GM21423 (cell line): ENCODE measurements around the gene TNNC2.
"Not testable (repeated sequence)": the region's sequence is repeated elsewhere in the genome, so short reads cannot be mapped to it uniquely, and the experiment has no call there.

Source experiments
- ATAC-seq: cut with Tn5 transposase; IDR thresholded peaks from one replicate; pipeline ENCODE4 v1.9.1; 2021; ENCODE audit warnings: mild to moderate bottlenecking, moderate library complexity; ENCODE audit not compliant: unreplicated experiment

The TNNC2 gene

DNA sequence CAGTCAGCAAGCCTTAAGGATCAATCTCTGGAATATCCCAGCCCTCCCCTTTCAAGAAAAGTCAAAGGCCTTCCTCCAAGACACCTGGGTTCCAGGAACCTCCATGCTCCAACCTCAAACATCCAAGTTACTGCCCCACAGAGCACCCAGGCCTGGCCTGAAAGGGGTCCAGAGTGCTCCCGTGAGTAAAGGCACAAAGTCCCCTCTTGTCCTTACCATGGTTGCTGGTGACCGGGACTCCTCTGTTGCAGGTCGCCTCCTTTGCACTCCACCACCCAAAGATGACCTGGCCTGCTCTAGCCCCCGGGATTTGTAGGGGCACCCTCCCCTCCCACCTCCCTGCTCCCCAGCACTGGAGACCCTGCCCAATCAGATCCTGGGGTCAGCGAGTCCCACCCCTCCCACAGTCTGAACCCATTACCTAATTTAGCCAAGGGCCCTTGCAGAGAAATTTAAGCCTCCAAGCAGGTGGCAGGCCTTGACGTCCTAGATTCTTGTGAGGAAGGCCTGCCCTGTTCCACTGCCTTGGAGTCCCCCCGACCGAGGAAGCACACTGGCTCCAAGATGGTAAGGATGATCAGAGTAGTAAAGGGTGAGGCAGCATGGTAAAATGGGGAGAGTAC lies at the start of gene TNNC2:
TSS of gene TNNC2 (minus strand) at position 283 of the 623 bp plus-strand sequence. CDS start at position 219, 64 bp downstream.
- ATAC-seq, result no peak

DNA sequence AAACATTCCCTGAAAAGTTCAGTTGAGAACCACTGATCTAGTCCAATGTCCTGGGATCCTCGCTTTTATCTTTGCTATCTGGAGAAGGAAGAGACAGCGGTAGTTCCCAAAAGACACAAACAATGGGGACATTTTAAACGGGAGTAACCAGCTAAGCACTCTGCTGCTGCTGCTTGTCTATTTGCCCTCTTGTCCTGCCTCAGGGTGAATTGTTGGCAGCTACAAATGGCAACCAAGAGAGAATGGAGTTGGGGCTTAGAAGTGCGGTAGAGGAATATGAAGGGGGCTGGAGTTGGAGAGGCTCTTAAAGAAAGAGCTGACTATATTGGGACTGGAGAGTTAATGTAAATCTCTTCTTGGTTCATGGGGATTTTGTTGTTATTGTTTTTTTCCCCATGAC lies 47.5 kb upstream of the TNNC2 start:
- ATAC-seq, result no peak

DNA sequence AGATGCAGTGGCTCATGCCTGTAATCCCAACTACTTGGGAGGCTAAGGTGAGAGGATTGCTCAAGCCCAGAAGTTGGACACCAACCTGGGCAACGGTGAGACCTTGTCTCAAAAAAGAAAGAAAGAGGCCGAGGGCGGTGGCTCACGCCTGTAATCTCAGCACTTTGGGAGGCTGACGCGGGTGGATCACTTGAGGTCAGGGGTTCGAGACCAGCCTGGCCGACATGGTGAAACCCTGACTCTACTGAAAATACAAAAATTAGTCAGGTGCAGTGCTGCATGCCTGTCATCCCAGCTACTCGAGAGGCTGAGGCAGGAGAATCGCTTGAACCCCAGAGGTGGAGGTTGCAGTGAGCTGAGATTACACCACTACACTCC lies 47.0 kb upstream of the TNNC2 start:
- not testable (repeated sequence) for ATAC-seq

DNA sequence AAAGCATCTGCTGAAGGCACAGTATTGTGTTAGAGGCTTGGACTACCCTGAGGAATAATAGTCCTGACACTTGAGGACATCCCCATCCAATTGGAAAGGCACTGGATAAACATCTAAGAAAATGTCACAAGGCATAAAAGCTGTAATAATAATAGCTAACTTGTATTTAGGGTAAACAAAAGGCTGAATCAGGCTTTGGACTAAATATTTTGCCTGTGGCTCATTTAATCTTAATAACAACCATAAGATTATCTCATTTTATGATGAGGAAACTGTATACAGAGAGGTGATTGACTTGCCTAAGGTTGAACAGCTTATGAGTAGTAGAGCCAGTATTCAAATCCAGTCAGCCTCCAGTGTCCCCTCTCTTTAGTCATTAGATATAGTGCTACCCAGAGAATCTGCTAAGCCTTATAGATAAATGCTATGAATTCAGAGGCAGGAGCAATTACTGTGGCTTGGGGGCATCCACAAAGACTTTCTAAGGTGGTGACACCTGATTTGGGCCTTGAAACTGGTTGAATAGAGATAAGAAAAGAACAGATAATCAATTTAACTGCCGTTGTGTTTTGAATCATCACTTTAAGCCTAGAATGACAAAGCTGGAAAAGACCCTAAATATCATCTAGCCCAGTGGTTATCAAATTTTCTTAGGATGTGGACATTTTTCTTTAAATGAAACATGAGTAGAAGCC lies 46.4 kb upstream of the TNNC2 start:
- ATAC-seq, result no peak

DNA sequence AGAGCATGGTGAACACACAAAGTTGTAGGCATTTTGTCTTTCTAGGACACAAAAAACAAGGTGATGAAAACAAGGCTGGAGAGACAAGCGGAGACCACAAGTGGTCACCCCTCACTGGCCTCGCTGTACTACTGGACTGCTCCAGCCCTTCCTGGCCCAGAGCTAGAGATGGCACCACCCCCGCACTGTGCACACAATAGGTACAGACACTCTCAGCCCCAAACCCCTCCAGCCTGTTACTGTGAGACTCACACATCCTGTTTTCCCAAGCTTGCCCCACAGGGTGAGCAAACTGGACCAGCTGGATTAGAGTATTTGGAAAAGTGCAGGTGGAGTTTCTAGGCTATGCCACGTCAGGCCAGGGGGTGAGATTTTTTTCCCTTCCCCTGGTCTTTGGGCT lies 45.5 kb upstream of the TNNC2 start:
- ATAC-seq, result no peak

DNA sequence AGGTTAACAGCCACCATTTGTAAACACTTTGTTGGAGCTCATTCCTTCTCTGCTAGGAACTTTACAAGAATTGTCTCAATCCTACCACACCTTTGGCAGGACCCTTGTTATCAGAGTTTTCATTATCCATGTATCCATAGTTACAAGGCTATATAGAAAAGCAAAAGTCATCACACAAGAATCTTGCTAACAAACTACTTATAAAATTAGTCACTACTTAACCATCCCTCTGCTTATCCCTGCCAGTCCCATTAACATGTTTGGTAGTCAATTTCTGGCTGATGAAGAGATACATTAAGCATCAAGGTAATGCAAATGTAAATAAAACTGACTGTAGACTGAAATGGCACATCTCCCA lies 40.7 kb upstream of the TNNC2 start:
- no peak for ATAC-seq

DNA sequence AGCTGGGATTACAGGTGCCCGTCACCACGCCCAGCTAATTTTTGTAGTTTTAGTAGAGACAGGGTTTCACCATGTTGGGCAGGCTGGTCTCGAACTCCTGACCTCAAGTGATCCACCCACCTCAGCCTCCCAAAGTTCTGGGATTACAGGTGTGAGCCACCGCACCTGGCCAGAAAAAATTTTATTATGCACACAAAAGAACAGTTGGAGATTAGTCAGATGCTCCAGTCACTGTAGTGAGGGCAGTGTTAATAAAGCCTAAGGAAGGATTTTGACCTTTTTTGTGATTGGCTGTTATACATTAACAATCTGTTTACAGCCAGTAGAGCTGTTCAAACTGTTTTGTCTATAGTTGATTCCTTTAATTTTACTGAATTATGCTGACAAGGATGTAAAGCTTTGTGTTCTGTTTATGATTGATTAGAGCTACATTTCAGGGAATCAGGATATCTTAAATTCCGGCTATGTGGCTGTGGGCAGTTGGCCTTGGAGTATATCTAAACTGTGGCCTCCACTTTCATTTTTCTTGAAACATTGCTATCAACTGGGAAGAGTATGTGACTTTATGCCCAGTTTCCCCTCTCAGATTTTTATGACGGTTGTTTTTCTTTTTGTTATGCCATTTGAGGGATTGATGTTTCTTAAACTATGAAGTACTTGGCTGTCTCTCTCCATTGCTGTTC lies 40.2 kb upstream of the TNNC2 start:
- ATAC-seq, result no peak

DNA sequence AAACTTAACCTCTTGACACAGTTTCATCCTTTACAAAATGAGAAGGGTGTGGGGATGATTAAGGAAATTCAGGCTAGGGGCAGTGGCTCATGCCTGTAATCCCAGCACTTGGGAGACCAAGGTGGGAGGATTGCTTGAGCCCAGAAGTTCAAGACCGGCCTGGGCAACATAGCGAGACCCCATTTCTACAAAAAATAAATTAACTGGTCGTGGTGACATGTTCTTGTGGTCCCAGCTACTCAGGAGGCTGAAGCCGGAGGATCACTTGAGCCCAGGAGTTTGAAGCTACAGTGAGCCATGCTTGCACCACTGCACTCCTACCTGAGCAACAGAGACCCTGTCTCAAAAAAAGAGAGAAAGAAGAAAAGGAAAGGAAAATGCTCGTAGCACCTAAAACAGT lies 39.3 kb upstream of the TNNC2 start:
- no peak for ATAC-seq

DNA sequence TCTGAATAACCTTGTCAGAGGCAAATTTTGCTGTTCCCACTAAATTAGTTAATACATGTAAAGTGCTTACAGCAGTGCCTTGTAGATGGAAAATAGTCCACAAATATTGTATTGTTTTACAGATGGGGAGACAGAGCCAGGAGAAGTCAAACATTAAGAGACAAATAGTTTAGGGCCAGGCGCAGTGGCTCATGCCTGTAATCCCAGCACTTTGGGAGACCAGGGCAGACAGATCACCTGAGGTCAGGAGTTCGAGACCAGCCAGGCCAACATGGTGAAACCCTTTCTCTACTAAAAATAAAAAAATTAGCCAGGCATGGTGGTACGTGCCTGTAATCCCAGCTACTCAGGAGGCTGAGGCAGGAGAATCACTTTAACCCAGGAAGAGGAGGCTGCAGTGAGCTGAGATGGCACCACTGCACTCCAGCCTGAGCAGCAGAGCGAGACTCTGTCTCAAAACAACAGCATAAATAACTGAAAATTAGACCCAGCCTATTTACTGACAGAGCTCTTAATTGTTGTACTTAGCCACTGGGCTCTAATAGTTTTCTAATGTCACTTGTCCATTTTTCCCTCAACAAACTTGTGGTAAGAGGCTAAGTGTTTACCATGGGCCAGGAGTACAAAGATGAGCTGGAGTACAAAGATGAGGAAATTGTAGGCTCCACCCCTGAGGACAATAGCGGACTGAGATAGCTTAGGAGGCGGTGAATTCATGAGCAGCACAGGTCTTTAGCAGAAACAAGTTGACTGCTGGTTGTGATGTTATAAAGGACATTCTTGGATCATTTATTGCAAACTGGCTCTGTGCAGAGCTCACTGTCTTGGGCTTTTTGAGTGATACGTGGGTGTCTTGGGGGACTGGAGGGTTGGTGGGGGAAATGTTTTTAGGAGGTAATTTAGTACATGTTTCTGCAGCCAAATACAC lies 36.7 kb upstream of the TNNC2 start:
- no peak for ATAC-seq

DNA sequence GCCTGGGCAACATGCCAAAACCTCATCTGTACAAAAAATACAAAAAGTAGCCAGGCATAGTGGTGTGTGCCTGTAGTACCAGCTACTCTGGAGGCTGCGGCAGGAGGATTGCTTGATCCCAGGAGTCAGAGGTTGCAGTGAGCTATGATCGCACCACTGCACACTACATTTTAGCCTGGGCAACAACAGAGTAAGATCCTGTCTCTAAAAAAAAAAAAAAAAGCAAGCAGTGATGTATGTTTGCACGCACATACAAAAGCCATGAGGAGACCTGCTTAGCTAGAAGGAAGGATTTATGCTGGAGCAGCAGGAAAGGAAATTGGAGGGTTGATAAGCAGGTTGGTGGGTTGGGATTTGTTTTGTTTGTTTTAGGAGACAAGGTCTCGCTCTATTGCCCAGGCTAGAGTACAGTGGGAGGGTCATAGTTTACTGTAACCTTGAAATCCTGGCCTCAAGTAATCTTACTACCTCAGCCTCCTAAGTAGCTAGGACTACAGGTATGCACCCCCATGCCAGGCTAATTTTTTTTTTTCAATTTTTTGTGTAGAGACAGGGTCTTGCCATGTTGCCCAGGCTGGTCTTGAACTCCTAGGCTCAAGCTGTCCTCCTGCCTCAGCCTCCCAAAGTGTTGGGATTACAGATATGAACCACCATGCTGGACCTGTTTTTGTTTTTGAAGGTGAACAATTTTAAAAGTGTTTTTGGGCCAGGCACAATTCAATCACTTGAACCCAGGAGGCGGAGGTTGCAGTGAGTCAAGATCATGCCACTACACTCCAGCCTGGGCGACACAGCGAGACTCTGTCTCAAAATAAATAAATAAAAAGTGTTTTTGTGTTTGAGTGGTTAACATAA lies 34.3 kb upstream of the TNNC2 start:
- no peak for ATAC-seq

DNA sequence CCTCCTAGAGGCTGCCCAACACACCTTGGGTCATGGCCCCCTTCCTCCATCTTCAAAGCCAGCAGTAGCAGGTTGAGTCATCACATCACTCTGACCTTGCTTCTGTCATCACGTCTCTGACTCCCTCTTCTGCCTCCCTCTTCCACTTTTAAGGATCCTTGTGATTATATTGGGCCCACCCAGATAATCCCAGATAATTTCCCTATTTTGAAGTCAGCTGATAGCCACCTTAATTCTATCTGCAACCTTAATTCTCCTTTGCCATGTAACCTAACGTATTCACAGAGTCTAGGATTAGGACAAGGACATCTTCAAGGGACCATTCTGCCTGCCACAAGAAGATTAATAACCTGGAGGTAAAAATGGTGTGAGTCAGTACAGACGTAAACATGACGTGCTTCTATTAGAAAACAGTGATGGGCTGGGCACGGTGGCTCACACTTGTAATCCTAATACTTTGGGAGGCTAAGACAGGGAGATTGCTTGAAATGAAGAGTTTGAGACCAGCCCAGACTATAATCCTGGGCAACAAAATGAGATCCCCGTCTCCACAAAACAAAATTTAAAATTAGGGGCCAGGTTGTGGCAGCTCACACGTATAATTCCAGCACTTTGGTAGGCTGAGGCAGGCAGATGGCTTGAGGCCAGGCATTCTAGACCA lies 33.6 kb upstream of the TNNC2 start:
- ATAC-seq, result no peak

DNA sequence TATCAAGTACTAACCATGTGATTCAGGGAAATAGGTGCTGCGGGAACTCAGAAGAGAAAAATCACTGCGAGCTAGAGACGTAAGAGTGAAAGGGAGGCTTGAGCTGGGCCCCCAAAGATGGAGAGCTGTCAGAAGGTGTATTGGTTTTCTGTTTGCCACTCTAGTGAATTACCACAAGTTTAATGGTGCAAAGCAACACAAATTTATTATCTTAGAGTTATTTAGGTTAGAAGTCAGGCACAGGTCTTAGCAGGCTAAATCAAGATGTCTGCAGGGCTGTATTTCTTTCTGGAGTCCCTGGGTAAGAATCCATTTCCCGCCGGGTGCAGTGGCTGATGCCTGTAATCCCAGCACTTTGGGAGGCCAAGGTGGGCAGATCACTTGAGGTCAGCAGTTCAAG lies 32.8 kb upstream of the TNNC2 start:
- ATAC-seq, result no peak

DNA sequence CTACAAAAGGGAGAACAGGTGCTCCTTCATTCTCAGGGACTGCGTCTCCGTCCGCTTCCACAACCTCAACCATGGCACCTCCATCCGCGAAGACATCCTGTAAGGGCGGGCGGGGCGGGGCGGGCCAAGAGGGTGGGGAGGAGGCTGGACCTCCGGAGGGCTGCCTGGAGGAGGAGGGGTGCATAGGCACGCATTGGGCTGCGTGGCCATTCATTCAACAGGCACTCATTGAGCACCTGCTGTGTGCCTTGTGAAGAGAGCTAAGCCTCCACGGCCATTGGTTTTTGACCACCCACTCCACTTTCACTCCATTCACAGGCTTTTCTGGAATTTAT lies 30.7 kb upstream of the TNNC2 start:
- peak; percentile 16 for ATAC-seq

DNA sequence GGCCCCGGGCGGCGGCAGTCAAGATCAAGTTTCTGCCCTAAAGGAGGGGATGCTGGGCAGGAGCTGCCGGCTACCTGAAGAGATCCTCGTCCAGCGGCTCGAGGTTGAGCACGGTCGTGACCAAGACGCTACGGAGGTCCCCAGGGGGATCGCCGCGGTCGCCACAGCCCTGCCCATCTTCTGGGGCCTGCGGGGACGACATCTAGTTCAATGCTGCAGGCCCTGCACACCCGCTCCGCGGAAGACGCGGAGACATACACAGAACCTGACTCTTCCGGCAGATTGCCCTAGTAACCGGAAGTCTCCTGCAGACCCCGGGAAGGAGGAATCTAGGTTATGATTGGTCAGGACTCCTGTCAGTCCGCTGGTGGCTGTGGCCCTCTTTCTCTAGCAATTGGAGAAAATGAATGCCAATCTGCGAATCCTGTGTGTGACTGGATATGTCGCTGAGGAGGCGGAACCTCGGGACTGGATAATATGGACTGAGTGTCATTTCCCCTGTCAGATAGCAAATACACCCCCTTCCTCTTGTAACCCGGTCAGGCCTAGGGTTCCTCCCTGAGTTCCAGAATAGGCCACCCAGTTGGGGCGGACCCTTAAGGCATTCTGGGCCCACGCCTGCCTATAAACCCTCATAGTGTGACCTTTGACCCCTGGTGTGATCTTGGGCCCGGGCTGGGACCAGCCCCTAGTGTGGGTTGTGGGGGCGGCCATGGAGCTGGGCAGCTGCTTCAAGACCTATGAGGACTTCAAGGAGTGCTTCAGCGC lies 30.2 kb upstream of the TNNC2 start, which contains the start of the genes ACOT8 and ZSWIM3:
TSS of gene ACOT8 (minus strand) at position 279 of the 768 bp plus-strand sequence. CDS start at position 202, 77 bp downstream.
TSS of gene ZSWIM3 (plus strand) at position 501 of the 768 bp plus-strand sequence. CDS start at position 713, 212 bp downstream.
- ATAC-seq, result peak; percentile 96

DNA sequence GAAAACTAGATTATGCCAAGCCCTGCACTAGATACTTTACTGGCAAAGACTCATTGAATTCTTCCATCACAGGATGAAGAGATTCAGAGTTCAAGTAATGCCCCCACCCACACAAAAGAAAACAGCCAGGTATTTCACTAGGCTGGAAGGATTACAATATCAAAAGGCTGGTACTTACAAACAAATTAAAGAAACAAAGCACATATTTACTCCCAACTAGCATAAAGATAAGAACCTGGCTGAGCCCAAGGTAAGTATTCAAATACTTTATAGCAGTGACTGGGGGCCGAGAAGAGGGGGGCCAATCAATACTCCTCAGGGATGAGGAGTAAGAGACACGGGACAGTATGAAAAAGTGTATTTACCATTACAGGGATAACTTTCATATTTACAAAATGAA lies 26.4 kb upstream of the TNNC2 start:
- no peak for ATAC-seq

DNA sequence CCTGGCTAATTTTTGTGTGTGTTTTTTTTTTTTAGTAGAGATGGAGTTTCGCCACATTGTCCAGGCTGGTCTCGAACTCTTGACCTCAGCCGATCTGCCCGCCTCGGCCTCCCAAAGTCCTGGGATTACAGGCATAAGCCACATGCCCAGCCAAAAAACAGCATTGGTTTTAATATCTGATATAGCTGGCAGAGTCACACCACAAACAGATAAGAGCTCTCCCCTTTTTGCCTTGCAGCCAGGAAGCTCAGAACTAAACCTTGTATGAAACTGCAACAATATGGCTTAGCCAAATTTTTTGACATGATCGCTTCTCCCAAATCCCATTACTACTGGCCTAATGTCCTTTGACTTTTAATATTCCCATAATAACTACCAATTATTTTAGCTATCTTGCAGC lies 25.2 kb upstream of the TNNC2 start:
- no peak for ATAC-seq

DNA sequence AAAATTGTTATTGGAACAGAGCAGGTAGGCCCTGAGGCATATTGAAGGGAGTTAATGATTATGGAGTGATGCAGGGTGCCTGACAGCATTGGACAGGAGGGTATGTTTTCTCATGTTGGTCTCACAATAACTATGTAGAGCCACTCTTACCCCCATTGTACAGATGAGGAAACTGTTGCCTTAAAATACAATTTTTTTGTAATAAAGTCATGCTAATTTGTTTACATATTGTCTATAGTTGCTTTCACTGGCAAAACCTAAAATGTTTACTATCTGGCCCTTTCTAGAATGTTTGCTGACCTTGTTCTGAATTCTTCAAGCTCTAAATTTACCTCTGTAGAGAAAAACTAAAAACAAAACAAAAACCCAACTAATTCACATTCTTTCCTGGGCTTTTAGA lies 24.4 kb upstream of the TNNC2 start:
- no peak for ATAC-seq

DNA sequence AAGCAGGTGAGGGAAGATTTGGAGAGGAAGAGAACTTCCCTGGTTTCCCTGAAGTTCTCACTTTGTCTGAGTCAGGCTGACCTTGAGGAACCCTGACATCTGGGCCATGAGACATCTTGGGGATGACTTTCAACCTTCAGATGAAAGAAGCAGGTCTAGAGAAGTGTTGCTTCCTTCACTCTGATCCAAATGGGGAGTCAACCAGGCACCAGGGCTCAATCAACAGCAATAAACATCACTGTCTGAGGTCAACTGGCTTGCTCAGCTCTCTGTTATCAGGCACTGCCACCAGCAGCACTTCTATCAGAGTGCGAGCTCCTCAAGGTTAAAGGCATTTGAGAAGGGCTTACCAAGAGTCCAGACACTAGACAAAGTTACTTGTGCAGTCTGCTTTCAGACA lies 23.8 kb upstream of the TNNC2 start:
- no peak for ATAC-seq

DNA sequence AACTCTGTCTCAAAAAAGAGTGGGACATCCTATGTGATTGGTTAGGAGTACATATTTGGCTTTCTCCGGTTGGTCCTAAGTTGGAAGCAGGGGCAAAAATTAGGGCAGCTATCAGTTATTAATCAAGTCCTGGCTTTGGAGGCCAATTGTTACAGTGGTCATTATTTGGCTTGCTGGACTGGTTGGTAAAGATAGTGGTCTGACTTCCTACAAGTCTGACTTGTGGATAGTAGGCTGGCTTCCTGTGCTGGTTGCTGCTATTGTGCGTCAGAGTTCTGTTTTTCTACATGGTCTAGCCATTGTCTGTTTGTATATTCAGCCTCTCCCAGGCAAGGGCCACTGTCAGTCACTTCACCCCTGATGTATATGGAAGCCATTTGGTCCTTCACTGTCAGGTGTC lies 23.1 kb upstream of the TNNC2 start:
- ATAC-seq, result no peak
